Amniotic epithelial cell (primary cell): ENCODE data around the gene DNAJC27.
"Not testable (repeated sequence)": the region's sequence is repeated elsewhere in the genome, so short reads cannot be mapped to it uniquely, and the experiment has no call there.

ENCODE experiments used
- DNase-seq: peaks from one replicate; pipeline ENCODE4 v3.0.0-alpha.2; 2010; ENCODE audit warnings: low read depth

Gene DNAJC27

GRCh38 chr2:24971536-24972314 lies at the start of gene DNAJC27:
Gene DNAJC27, minus strand, starts transcription at chr2:24971955. Its CDS starts 51 bp downstream, at chr2:24971904.
- DNase-seq: peak; percentile 95

GRCh38 chr2:25018681-25019080 lies 46.9 kb upstream of the DNAJC27 start:
- DNase-seq: no peak

GRCh38 chr2:25014631-25015030 lies 42.9 kb upstream of the DNAJC27 start:
- no peak for DNase-seq

- DNase-seq: not testable (repeated sequence)
Observed at GRCh38 chr2:25011342-25011741, 39.6 kb upstream of the DNAJC27 start.

GRCh38 chr2:25009954-25010353 lies 38.2 kb upstream of the DNAJC27 start:
- no peak for DNase-seq

GRCh38 chr2:25002066-25002465 lies 30.3 kb upstream of the DNAJC27 start:
- DNase-seq: no peak

GRCh38 chr2:25001325-25001637 lies 29.5 kb upstream of the DNAJC27 start:
- DNase-seq: no peak

GRCh38 chr2:25000503-25001324 lies 29.0 kb upstream of the DNAJC27 start:
- peak; percentile 58 for DNase-seq

- DNase-seq: no peak
Observed at GRCh38 chr2:25000036-25000435, 28.3 kb upstream of the DNAJC27 start.

GRCh38 chr2:24999097-24999496 lies 27.3 kb upstream of the DNAJC27 start:
- DNase-seq: not testable (repeated sequence)

- no peak for DNase-seq
Observed at GRCh38 chr2:24994146-24994724, 22.5 kb upstream of the DNAJC27 start.

GRCh38 chr2:24993406-24994145 lies 21.8 kb upstream of the DNAJC27 start:
- peak; percentile 23 for DNase-seq

- peak; percentile 21 for DNase-seq
Observed at GRCh38 chr2:24986372-24986771, 14.6 kb upstream of the DNAJC27 start.

GRCh38 chr2:24985511-24985910 lies 13.8 kb upstream of the DNAJC27 start:
- DNase-seq: no peak

- DNase-seq: peak; percentile 19
Observed at GRCh38 chr2:24984912-24985311, 13.2 kb upstream of the DNAJC27 start.

- no peak for DNase-seq
Observed at GRCh38 chr2:24981411-24982136, 9.8 kb upstream of the DNAJC27 start.

GRCh38 chr2:24978661-24979060 lies 6.9 kb upstream of the DNAJC27 start:
- peak; percentile 8 for DNase-seq

GRCh38 chr2:24977631-24978030 lies 5.9 kb upstream of the DNAJC27 start:
- no peak for DNase-seq

- peak; percentile 40 for DNase-seq
Observed at GRCh38 chr2:24973812-24974211, 2.1 kb upstream of the DNAJC27 start.

- peak; percentile 33 for DNase-seq
Observed at GRCh38 chr2:24972315-24972961, 683 bp upstream of the DNAJC27 start.

GRCh38 chr2:24971286-24971535 lies 544 bp downstream of the DNAJC27 start:
- no peak for DNase-seq
